H9 (cell line): Measurements from ENCODE around the gene TSPAN11. TPM values are rescaled to one million over a fixed set of nuclear protein-coding genes. Genes with fewer than 3 reads are reported as not detected.

Experiments
- DNase-seq: peaks from one replicate; pipeline ENCODE4 v3.0.0-alpha.2; 2017
- H2AFZ ChIP-seq: one replicate; pipeline ENCODE4 v1.6.1; 2013; ENCODE audit warnings: mild to moderate bottlenecking, low read length, control low read depth, moderate library complexity
- H2AK5ac ChIP-seq: 2 replicates; pipeline ENCODE4 v1.6.1; 2013; ENCODE audit warnings: low read length, control low read depth, mixed read lengths; ENCODE audit not compliant: insufficient read length
- H2BK120ac ChIP-seq: one replicate; pipeline ENCODE4 v1.6.1; 2013; ENCODE audit warnings: low read depth, mild to moderate bottlenecking, low read length, control low read depth, inconsistent platforms; ENCODE audit not compliant: poor library complexity, severe bottlenecking
- H2BK12ac ChIP-seq: 2 replicates; pipeline ENCODE4 v1.6.1; 2013; ENCODE audit warnings: low read length, control low read depth, mixed read lengths, low read depth; ENCODE audit not compliant: insufficient read length
- H2BK15ac ChIP-seq: 2 replicates; pipeline ENCODE4 v1.6.1; 2013; ENCODE audit warnings: low read depth, low read length, control low read depth
- H2BK20ac ChIP-seq: one replicate; pipeline ENCODE4 v1.6.1; 2013; ENCODE audit warnings: low read depth, mild to moderate bottlenecking, low read length, control low read depth, inconsistent platforms; ENCODE audit not compliant: poor library complexity, severe bottlenecking
- H2BK5ac ChIP-seq: 2 replicates; pipeline ENCODE4 v1.6.1; 2013; ENCODE audit warnings: low read length, control low read depth, mixed read lengths; ENCODE audit not compliant: insufficient read length
- H3K14ac ChIP-seq: 2 replicates; pipeline ENCODE4 v1.6.1; 2013; ENCODE audit warnings: low read length, control low read depth; ENCODE audit not compliant: insufficient read depth
- H3K18ac ChIP-seq: 2 replicates; pipeline ENCODE4 v1.6.1; 2013; ENCODE audit warnings: low read depth, mild to moderate bottlenecking, mixed read lengths, low read length, control low read depth; ENCODE audit not compliant: insufficient read length
- H3K23ac ChIP-seq: 2 replicates; pipeline ENCODE4 v1.6.1; 2013; ENCODE audit warnings: low read length, control low read depth, mixed read lengths, low read depth; ENCODE audit not compliant: insufficient read length
- H3K23me2 ChIP-seq: 2 replicates; pipeline ENCODE4 v1.6.1; 2013; ENCODE audit warnings: low read depth, mild to moderate bottlenecking, mixed read lengths, low read length, control low read depth; ENCODE audit not compliant: insufficient read length, poor library complexity, severe bottlenecking
- H3K27ac ChIP-seq: 2 replicates; pipeline ENCODE4 v1.5.1; 2013; ENCODE audit warnings: low read length, control low read depth, mixed read lengths, low read depth; ENCODE audit not compliant: insufficient read length
- H3K27me3 ChIP-seq: 2 replicates; pipeline ENCODE4 v1.6.1; 2013; ENCODE audit warnings: low read length, control low read depth, inconsistent platforms; ENCODE audit not compliant: insufficient read depth
- H3K4ac ChIP-seq: 2 replicates; pipeline ENCODE4 v1.6.1; 2013; ENCODE audit warnings: low read depth, mild to moderate bottlenecking, control low read depth, inconsistent platforms, low read length, moderate library complexity
- H3K4me1 ChIP-seq: 2 replicates; pipeline ENCODE4 v1.6.1; 2013; ENCODE audit warnings: low read length, control low read depth, inconsistent platforms; ENCODE audit not compliant: insufficient read depth
- H3K4me2 ChIP-seq: 2 replicates; pipeline ENCODE4 v1.6.1; 2013; ENCODE audit warnings: low read length, control low read depth, mixed read lengths; ENCODE audit not compliant: insufficient read length, insufficient read depth
- H3K56ac ChIP-seq: 2 replicates; pipeline ENCODE4 v1.6.1; 2013; ENCODE audit warnings: low read depth, mild to moderate bottlenecking, mixed read lengths, low read length, control low read depth; ENCODE audit not compliant: insufficient read length
- H3K79me1 ChIP-seq: 2 replicates; pipeline ENCODE4 v1.6.1; 2013; ENCODE audit warnings: low read depth, mild to moderate bottlenecking, moderate library complexity, low read length, control low read depth, inconsistent platforms; ENCODE audit not compliant: insufficient read depth, poor library complexity, severe bottlenecking
- H3K79me2 ChIP-seq: 2 replicates; pipeline ENCODE4 v1.6.1; 2013; ENCODE audit warnings: low read length, control low read depth, inconsistent platforms; ENCODE audit not compliant: insufficient read depth
- H3K9ac ChIP-seq: 2 replicates; pipeline ENCODE4 v1.6.1; 2013; ENCODE audit warnings: low read length, control low read depth, mixed read lengths; ENCODE audit not compliant: insufficient read length; ENCODE audit errors: extremely low read depth
- H3K9me3 ChIP-seq: one replicate; pipeline ENCODE4 v1.6.1; 2013; ENCODE audit warnings: low read depth, low read length, inconsistent platforms; ENCODE audit not compliant: control insufficient read depth
- H3T11ph ChIP-seq: one replicate; pipeline ENCODE4 v1.6.1; 2013; ENCODE audit warnings: mild to moderate bottlenecking, low read length, control low read depth, inconsistent platforms
- H4K20me1 ChIP-seq: one replicate; pipeline ENCODE4 v1.6.1; 2013; ENCODE audit not compliant: control insufficient read depth, insufficient read length, insufficient read depth
- H4K5ac ChIP-seq: 2 replicates; pipeline ENCODE4 v1.6.1; 2013; ENCODE audit warnings: low read depth, mild to moderate bottlenecking, mixed read lengths, low read length, control low read depth; ENCODE audit not compliant: insufficient read length
- H4K8ac ChIP-seq: replicated peaks from 2 replicates; pipeline ENCODE4 v1.6.1; 2013; ENCODE audit warnings: low read length, control low read depth, mixed read lengths, low read depth; ENCODE audit not compliant: insufficient read length
- H4K91ac ChIP-seq: 2 replicates; pipeline ENCODE4 v1.6.1; 2013; ENCODE audit warnings: low read depth, mild to moderate bottlenecking, moderate library complexity, mixed read lengths, low read length, control low read depth; ENCODE audit not compliant: insufficient read length
- H3K27ac Mint-ChIP-seq, 3 experiments: 2 replicates in 2 of 3; 3 replicates in 1 of 3; pipeline ENCODE4 v1.8.0; 2020 to 2021; ENCODE audit warnings: mixed read lengths in 3 of 3, mild to moderate bottlenecking in 1 of 3, moderate library complexity in 1 of 3
- H3K27me3 Mint-ChIP-seq: 2 replicates; pipeline ENCODE4 v1.8.0; 2021; ENCODE audit warnings: low read depth, mild to moderate bottlenecking, moderate library complexity, mixed read lengths
- H3K36me3 Mint-ChIP-seq, 3 experiments: 2 replicates in 2 of 3; 3 replicates in 1 of 3; pipeline ENCODE4 v1.8.0; 2020 to 2021; ENCODE audit warnings: low read depth in 3 of 3, mixed read lengths in 3 of 3; ENCODE audit not compliant: insufficient read depth in 1 of 3
- H3K4me1 Mint-ChIP-seq, 2 experiments: 2 replicates each; pipeline ENCODE4 v1.8.0; 2020; ENCODE audit warnings: mixed read lengths in 2 of 2
- H3K4me3 Mint-ChIP-seq, 2 experiments: 2 replicates in 1 of 2; 3 replicates in 1 of 2; pipeline ENCODE4 v1.8.0; 2020 to 2021; ENCODE audit warnings: mild to moderate bottlenecking in 2 of 2, mixed read lengths in 2 of 2, moderate library complexity in 1 of 2
- H3K9me3 Mint-ChIP-seq, 2 experiments: 2 replicates in 1 of 2; 3 replicates in 1 of 2; pipeline ENCODE4 v1.8.0; 2020; ENCODE audit warnings: mild to moderate bottlenecking in 2 of 2, mixed read lengths in 2 of 2, moderate library complexity in 1 of 2
- CTCF ChIP-seq: fragments of 200-600 bp; sonication (generic); conservative IDR thresholded peaks from 3 replicates; pipeline ENCODE4 v1.8.0; 2021; ENCODE audit warnings: antibody characterized with exemption, mild to moderate bottlenecking
- WGBS: extraction: QIAGEN DNeasy Blood & Tissue Kit; methylation state at CpG from one replicate; pipeline ENCODE4 v1.1.7; 2013; ENCODE audit warnings: missing lambda C conversion rate, low lambda C conversion rate, mixed read lengths; ENCODE audit not compliant: insufficient read length; ENCODE audit errors: extremely low coverage; 5-methylcytosine and 5-hydroxymethylcytosine counted together
- total RNA-seq: library from RNA; stranded (reverse); gene quantifications from 2 replicates; pipeline ENCODE4 v1.2.1, GENCODE V29; 2021

The TSPAN11 gene
- total RNA-seq, 1 experiment from 2014 or later: 4.2 TPM

DNA sequence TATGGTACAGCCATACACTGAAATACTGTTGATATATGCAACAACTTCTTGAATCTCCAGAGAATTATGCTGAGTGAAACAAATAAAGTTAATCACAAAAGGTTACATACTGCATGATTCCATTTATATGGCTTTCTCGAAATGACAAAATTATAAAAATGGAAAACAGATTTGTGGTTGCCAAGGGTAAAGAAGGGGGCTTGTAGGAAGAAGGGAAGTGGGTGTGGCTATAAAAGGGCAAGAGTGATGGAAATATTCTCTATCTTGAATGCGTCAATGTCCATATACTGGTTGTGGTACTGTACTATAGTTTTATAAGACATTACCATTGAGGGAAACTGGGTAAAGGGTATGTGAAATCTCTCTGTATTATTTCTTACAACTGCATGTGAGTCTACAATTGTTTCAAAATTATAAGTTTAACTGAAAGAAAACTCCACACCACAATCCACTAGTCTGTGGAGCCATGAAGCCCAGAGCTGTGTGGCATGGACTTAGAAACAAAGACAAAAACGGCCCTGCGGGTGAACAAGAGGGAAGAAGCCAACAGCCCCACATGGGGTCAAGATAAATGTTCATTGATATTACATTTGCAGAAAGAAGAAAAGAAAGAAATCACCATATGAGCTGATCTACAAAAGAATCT is 18.3 kb upstream of the TSPAN11 start:
- no peak overlapping the region for H3K4me3 Mint-ChIP-seq
- Histone ChIP-seq H3K4me2 (no peak overlapping the region), H2BK12ac (no peak overlapping the region), H2BK15ac (no peak overlapping the region), H2BK120ac (no peak overlapping the region), H3K9me3 (no peaks in the 10 kb centered on the region), H3K23ac (no peak overlapping the region), H3K9ac (no peak overlapping the region), H4K5ac (no peak overlapping the region), H3K56ac (no peak overlapping the region), H3K23me2 (no peaks in the 10 kb centered on the region), H2BK20ac (no peak overlapping the region), H4K8ac (no peak overlapping the region), H3K79me2 (no peaks in the 10 kb centered on the region), H3T11ph (no peak overlapping the region), H3K27ac (no peak overlapping the region), H3K79me1 (no peaks in the 10 kb centered on the region), H3K14ac (no peak overlapping the region), H3K18ac (no peak overlapping the region), H3K4ac (no peak overlapping the region), H4K20me1 (no peaks in the 10 kb centered on the region), H2AK5ac (no peak overlapping the region), H4K91ac (no peak overlapping the region), H2BK5ac (no peak overlapping the region), H3K4me1 (peaks cover 6% of the 10 kb centered on the region; the same call in 1 of the 2 replicates), H2AFZ (no peak overlapping the region), H3K27me3 (no peaks in the 10 kb centered on the region)
- H3K36me3 Mint-ChIP-seq: no peaks in the 10 kb centered on the region
- H3K27ac Mint-ChIP-seq: no peak overlapping the region
- no peaks in the 10 kb centered on the region for H3K27me3 Mint-ChIP-seq
- no CpG with 5 or more reads among the region's 4 CpGs for WGBS
- DNase-seq: no peak
- H3K4me1 Mint-ChIP-seq: peaks cover 18 to 20% of the 10 kb centered on the region in 2 experiments
- H3K9me3 Mint-ChIP-seq: no peaks in the 10 kb centered on the region
- TF ChIP-seq CTCF: no peak
